Stimulated activated naive CD8-positive, alpha-beta T cell treated with anti-CD3 and anti-CD28 coated beads, Interleukin-15, Interleukin-2, amounts not matched to agents 100 U/mL and 50 U/mL, for 24 hours (primary cell): Measurements from ENCODE around the gene PRIM1.
"Not testable (repeated sequence)": the region's sequence is repeated elsewhere in the genome, so short reads cannot be mapped to it uniquely, and the experiment has no call there.

ENCODE experiments used
- ATAC-seq: fragments of 150-1000 bp; cut with Tn5 transposase; one replicate; pipeline ENCODE4 v1.10.0; 2021
- DNase-seq: peaks from one replicate; pipeline ENCODE4 v3.0.0; 2021

Gene PRIM1

GRCh38 chr12:56751712-56752598 lies at the start of gene PRIM1:
Gene PRIM1, minus strand, starts transcription at chr12:56752323. Its CDS starts 25 bp downstream, at chr12:56752298.
- ATAC-seq (peak; percentile 90), DNase-seq (peak; percentile 93)

GRCh38 chr12:56800221-56800620 lies 48.1 kb upstream of the PRIM1 start:
- no peak for DNase-seq

GRCh38 chr12:56799345-56799744 lies 47.2 kb upstream of the PRIM1 start:
- DNase-seq, ATAC-seq: not testable (repeated sequence)

More at GRCh38 chr12:56800221-56800620, 48.1 kb upstream of the PRIM1 start:
- no peak for ATAC-seq

- DNase-seq, ATAC-seq: not testable (repeated sequence)
Observed at GRCh38 chr12:56795791-56796190, 43.7 kb upstream of the PRIM1 start.

- DNase-seq, ATAC-seq: not testable (repeated sequence)
Observed at GRCh38 chr12:56795046-56795562, 43.0 kb upstream of the PRIM1 start.

- not testable (repeated sequence) for DNase-seq, ATAC-seq
Observed at GRCh38 chr12:56793124-56793523, 41.0 kb upstream of the PRIM1 start.

- no peak for ATAC-seq
- DNase-seq: no peak
Observed at GRCh38 chr12:56792678-56793077, 40.6 kb upstream of the PRIM1 start.

GRCh38 chr12:56789429-56789828 lies 37.3 kb upstream of the PRIM1 start:
- not testable (repeated sequence) for DNase-seq, ATAC-seq

- no peak for DNase-seq
- ATAC-seq: no peak
Observed at GRCh38 chr12:56787498-56787897, 35.4 kb upstream of the PRIM1 start.

GRCh38 chr12:56785874-56786273 lies 33.8 kb upstream of the PRIM1 start:
- ATAC-seq (no peak), DNase-seq (no peak)

- ATAC-seq (no peak), DNase-seq (no peak)
Observed at GRCh38 chr12:56785141-56785865, 33.2 kb upstream of the PRIM1 start.

GRCh38 chr12:56781726-56782125 lies 29.6 kb upstream of the PRIM1 start:
- no peak for ATAC-seq
- no peak for DNase-seq

GRCh38 chr12:56778756-56779155 lies 26.6 kb upstream of the PRIM1 start:
- DNase-seq: no peak
- no peak for ATAC-seq

GRCh38 chr12:56776654-56777053 lies 24.5 kb upstream of the PRIM1 start:
- no peak for ATAC-seq

GRCh38 chr12:56775638-56776037 lies 23.5 kb upstream of the PRIM1 start:
- no peak for ATAC-seq
- no peak for DNase-seq

More at GRCh38 chr12:56776654-56777053, 24.5 kb upstream of the PRIM1 start:
- no peak for DNase-seq

GRCh38 chr12:56773113-56773512 lies 21.0 kb upstream of the PRIM1 start:
- ATAC-seq: no peak
- DNase-seq: no peak

GRCh38 chr12:56772625-56773024 lies 20.5 kb upstream of the PRIM1 start:
- DNase-seq: no peak
- no peak for ATAC-seq

- ATAC-seq (no peak), DNase-seq (no peak)
Observed at GRCh38 chr12:56769868-56770267, 17.7 kb upstream of the PRIM1 start.

GRCh38 chr12:56768424-56768823 lies 16.3 kb upstream of the PRIM1 start:
- no peak for DNase-seq
- ATAC-seq: no peak

GRCh38 chr12:56766535-56766934 lies 14.4 kb upstream of the PRIM1 start:
- DNase-seq (no peak), ATAC-seq (no peak)

- DNase-seq (no peak), ATAC-seq (no peak)
Observed at GRCh38 chr12:56763753-56764657, 11.9 kb upstream of the PRIM1 start.

GRCh38 chr12:56761812-56762211 lies 9.7 kb upstream of the PRIM1 start:
- ATAC-seq: no peak
- no peak for DNase-seq
